ENCODE measurements around the gene CFAP300. TPM values are rescaled to one million over a fixed set of nuclear protein-coding genes. Genes with fewer than 3 reads are reported as not detected.

The CFAP300 gene
- total RNA-seq: 1.9 TPM

GRCh38 chr11:102047305-102047924 lies at the start of gene CFAP300:
Gene CFAP300, plus strand, starts transcription at chr11:102047437. Its CDS starts 34 bp downstream, at chr11:102047471.

GRCh38 chr11:102109896-102110760 lies 62.9 kb downstream of the CFAP300 start, which contains the start of gene YAP1:
Gene YAP1, plus strand, starts transcription at chr11:102110447. Its CDS starts 402 bp downstream, at chr11:102110849.

Small RNA genes within 50 kb of the gene (small RNA-seq; reads per million reads assigned to genes)
- not detected for gene RNA5SP535 (ENCODE audit: low replicate concordance)

Other genes with a start within 250 kb of the CFAP300 start
- gene CEP126, start 132.4 kb upstream of the CFAP300 start, total RNA-seq: 2.3 TPM
- not detected for gene ANGPTL5, start 130.9 kb upstream of the CFAP300 start, total RNA-seq
- gene YAP1, start 63.0 kb downstream of the CFAP300 start, total RNA-seq: 166 TPM

All from metanephros (tissue), 2 donors.